Panc1 (cell line): ENCODE data around the gene TCF25. TPM values are rescaled to one million over a fixed set of nuclear protein-coding genes. Genes with fewer than 3 reads are reported as not detected.
"Not testable (repeated sequence)": the region's sequence is repeated elsewhere in the genome, so short reads cannot be mapped to it uniquely, and the experiment has no call there.

Experiments used
- ATAC-seq: fragments of 200-7000 bp; cut with Tn5 transposase; 2 replicates; pipeline ENCODE4 v1.9.1; 2020; ENCODE audit warnings: mild to moderate bottlenecking, moderate library complexity
- BruUV-seq: library from RNA; stranded (reverse); fragments of 400-500 nt; replicated peaks from 2 replicates; lab custom pipeline; 2021; lab: Mats Ljungman, UMichigan
- CTCF ChIA-PET: fragments of 300-600 bp; sonication (Branson Sonifier 250); formaldehyde crosslinking; loops from one replicate; lab custom pipeline; 2022; ENCODE audit warnings: antibody characterized with exemption; lab: Charles Lee
- POLR2A ChIA-PET: fragments of 300-600 bp; sonication (Branson Sonifier 250); formaldehyde crosslinking; loops from one replicate; lab custom pipeline; 2022; ENCODE audit warnings: antibody characterized with exemption; lab: Charles Lee
- DNase-seq: peaks from one replicate; pipeline ENCODE4 v3.0.0-alpha.2; 2010; ENCODE audit warnings: low read depth, low spot score
- H3K27ac ChIP-seq: 2 replicates; pipeline ENCODE4 v1.5.1; 2011; ENCODE audit warnings: mild to moderate bottlenecking, low read length, inconsistent platforms
- H3K27me3 ChIP-seq: fragments of 200-500 bp; sonication (Bioruptor generic); 2 replicates; pipeline ENCODE4 v1.6.0; 2014; ENCODE audit warnings: low read length, inconsistent platforms; ENCODE audit not compliant: control insufficient read depth, insufficient read depth
- H3K36me3 ChIP-seq: fragments of 200-500 bp; sonication (Bioruptor generic); 2 replicates; pipeline ENCODE4 v1.5.1; 2014; ENCODE audit warnings: inconsistent platforms, mild to moderate bottlenecking, low read length, moderate library complexity; ENCODE audit not compliant: control insufficient read depth, insufficient read depth
- H3K4me1 ChIP-seq: 2 replicates; pipeline ENCODE4 v1.5.1; 2011; ENCODE audit warnings: inconsistent platforms, mild to moderate bottlenecking, low read length, moderate library complexity; ENCODE audit not compliant: control insufficient read depth, insufficient read depth
- H3K4me3 ChIP-seq, 2 experiments: 2 replicates each; pipeline ENCODE4 v1.5.1; 2011 to 2012; ENCODE audit warnings: low read depth in 2 of 2, low read length in 2 of 2, mild to moderate bottlenecking in 2 of 2, inconsistent platforms in 1 of 2, moderate library complexity in 1 of 2
- H3K9me3 ChIP-seq: fragments of 200-500 bp; sonication (Bioruptor generic); 2 replicates; pipeline ENCODE4 v1.5.1; 2014; ENCODE audit warnings: low read depth, mild to moderate bottlenecking, inconsistent platforms, low read length, moderate library complexity; ENCODE audit not compliant: control insufficient read depth, insufficient read depth
- POLR2AphosphoS5 ChIP-seq: IDR thresholded peaks from 2 replicates; pipeline ENCODE4 v1.6.1; 2012; ENCODE audit warnings: mild to moderate bottlenecking, low read depth, low read length, moderate library complexity
- REST ChIP-seq, 2 experiments: IDR thresholded peaks; 2 replicates each; pipeline ENCODE4 v1.6.1; 2011 to 2012; ENCODE audit warnings: low read depth in 2 of 2, control low read depth in 1 of 2, low read length in 1 of 2, mild to moderate bottlenecking in 1 of 2, moderate library complexity in 1 of 2; ENCODE audit not compliant: insufficient read depth in 1 of 2
- SIN3A ChIP-seq: IDR thresholded peaks from 2 replicates; pipeline ENCODE4 v1.6.1; 2012; ENCODE audit warnings: low read depth, mild to moderate bottlenecking, low read length, moderate library complexity, borderline replicate concordance; ENCODE audit not compliant: insufficient read depth
- TCF7L2 ChIP-seq: IDR thresholded peaks from 2 replicates; pipeline ENCODE4 v1.6.1; 2011; ENCODE audit warnings: mild to moderate bottlenecking, low read depth, low read length, inconsistent platforms
- in situ Hi-C: cut with HindIII; loops from 2 replicates; pipeline ENCODE4 v1.10.0; 2016; ENCODE audit warnings: low sequenced_read_pairs, low pct_unique_long_range_greater_than_20kb
- intact Hi-C: fragments of 100-400 bp; cut with micrococcal nuclease; formaldehyde crosslinking; loops from one replicate; pipeline ENCODE4 v1.10.0; 2022; ENCODE audit not compliant: unreplicated experiment
- total RNA-seq: library from RNA; stranded (reverse); gene quantifications from one replicate; pipeline ENCODE4 v1.2.1, GENCODE V29; 2021; ENCODE audit not compliant: unreplicated experiment
- TF ChIP-seq, protein P1 (sequence below): fragments of 450-650 bp; IDR thresholded peaks from 2 replicates; pipeline ENCODE4 v1.5.1; 2017; ENCODE audit warnings: mild to moderate bottlenecking

TCF25 gene
- total RNA-seq, 1 experiment from 2014 or later = 144 TPM

DNA sequence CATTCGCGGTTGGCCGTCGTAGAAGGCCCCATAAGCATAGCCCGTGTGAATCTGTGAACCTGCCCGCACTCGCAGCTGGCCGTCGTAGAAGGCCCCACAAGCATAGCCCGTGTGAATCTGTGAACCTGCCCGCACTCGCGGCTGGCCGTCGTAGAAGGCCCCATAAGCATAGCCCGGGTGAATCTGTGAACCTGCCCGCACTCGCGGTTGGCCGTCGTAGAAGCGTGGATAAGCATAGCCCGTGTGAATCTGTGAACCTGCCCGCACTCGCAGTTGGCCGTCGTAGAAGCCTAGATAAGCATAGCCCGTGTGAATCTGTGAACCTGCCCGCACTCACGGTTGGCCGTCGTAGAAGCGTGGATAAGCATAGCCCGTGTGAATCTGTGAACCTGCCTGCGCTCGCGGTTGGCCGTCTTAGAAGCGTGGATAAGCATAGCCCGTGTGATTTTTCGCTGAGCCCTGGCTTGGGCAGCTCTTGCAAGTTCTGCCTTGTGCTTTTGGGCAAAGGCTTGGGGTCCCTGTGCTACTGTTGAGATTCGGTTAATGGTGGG, 38.5 kb upstream of the TCF25 start:
- intact Hi-C loops, ATAC-seq, H3K4me1 ChIP-seq, H3K9me3 ChIP-seq, POLR2A ChIA-PET, DNase-seq, CTCF ChIA-PET, H3K27ac ChIP-seq, H3K36me3 ChIP-seq, in situ Hi-C loops, H3K27me3 ChIP-seq, H3K4me3 ChIP-seq: not testable (repeated sequence)
- TSS peak; percentile 21 for BruUV-seq

GRCh38 chr16:89836484-89836883, 36.9 kb upstream of the TCF25 start:
- intact Hi-C loops, H3K9me3 ChIP-seq, H3K36me3 ChIP-seq, H3K4me3 ChIP-seq, DNase-seq, POLR2A ChIA-PET, H3K4me1 ChIP-seq, ATAC-seq, CTCF ChIA-PET, H3K27ac ChIP-seq, H3K27me3 ChIP-seq, BruUV-seq, in situ Hi-C loops: not testable (repeated sequence)

DNA sequence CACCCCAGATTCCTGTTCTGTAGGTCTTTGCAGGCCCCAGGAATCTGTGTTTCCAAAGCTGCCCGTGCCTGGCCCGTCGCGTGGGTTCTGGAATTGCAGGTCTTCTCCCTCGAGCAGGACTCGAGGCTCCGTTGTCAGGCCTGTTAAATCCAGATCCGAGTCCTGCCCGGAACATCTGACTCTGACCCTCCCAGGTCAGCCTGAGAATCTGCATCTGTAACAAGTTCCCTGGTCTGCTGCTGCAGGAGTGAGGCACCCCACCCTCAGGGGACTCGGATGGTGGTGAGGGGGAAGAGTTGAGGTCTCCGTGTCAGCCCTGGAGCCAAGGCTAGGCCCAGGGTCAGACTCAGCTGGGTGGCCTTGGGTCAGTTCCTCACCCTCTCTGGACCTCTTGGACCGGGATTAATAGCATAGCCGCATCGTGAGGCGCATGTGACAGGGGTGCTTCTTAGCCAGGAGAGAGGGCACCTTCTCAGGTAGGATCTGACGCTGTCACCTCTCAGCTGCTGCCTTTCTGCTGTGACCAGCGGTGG, 36.3 kb upstream of the TCF25 start:
- H3K27me3 ChIP-seq = no peaks in the 10 kb centered on the region
- H3K4me3 ChIP-seq = no peak overlapping the region
- no peaks in the 10 kb centered on the region; the same call in 1 of the 2 replicates for H3K4me1 ChIP-seq
- no peaks in the 10 kb centered on the region for H3K9me3 ChIP-seq
- intact Hi-C loops = no loop called here
- ChIA-PET POLR2A (no interaction called here), CTCF (no interaction called here)
- TF ChIP-seq, protein P1, sequence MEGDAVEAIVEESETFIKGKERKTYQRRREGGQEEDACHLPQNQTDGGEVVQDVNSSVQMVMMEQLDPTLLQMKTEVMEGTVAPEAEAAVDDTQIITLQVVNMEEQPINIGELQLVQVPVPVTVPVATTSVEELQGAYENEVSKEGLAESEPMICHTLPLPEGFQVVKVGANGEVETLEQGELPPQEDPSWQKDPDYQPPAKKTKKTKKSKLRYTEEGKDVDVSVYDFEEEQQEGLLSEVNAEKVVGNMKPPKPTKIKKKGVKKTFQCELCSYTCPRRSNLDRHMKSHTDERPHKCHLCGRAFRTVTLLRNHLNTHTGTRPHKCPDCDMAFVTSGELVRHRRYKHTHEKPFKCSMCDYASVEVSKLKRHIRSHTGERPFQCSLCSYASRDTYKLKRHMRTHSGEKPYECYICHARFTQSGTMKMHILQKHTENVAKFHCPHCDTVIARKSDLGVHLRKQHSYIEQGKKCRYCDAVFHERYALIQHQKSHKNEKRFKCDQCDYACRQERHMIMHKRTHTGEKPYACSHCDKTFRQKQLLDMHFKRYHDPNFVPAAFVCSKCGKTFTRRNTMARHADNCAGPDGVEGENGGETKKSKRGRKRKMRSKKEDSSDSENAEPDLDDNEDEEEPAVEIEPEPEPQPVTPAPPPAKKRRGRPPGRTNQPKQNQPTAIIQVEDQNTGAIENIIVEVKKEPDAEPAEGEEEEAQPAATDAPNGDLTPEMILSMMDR = no peak
- no peak for TF ChIP-seq SIN3A
- no peak for TF ChIP-seq TCF7L2
- in situ Hi-C loops = no loop called here
- H3K36me3 ChIP-seq = no peaks in the 10 kb centered on the region
- BruUV-seq = no TSS peak
- H3K27ac ChIP-seq = no peak overlapping the region
- DNase-seq (no peak), ATAC-seq (no peak; the same call in none of the 2 replicates)

DNA sequence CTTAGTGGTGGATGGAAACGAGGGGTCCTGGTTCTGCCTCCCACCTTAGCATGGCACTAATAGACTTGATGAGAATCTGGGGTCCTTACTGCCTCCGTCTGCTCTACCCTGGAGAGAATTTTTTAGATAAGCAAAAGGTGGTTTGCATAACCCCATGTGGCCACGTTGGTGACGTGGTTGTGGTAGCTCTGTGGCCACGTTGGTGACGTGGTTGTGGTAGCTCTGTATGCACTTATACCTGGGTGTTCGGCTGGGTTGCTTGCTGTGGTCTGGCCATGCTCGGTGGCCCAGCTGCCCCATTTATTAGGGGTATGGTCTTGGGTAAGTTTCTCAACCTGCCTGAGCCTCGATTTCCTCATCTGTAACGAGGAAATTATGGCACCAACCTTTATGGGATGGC, 32.1 kb upstream of the TCF25 start:
- intact Hi-C loops = no loop called here
- Histone ChIP-seq H3K4me3 (no peak overlapping the region), H3K4me1 (peaks cover 9% of the 10 kb centered on the region; the same call in 1 of the 2 replicates), H3K27ac (no peak overlapping the region), H3K36me3 (no peaks in the 10 kb centered on the region), H3K27me3 (no peaks in the 10 kb centered on the region), H3K9me3 (no peaks in the 10 kb centered on the region)
- no peak for TF ChIP-seq SIN3A
- no peak for TF ChIP-seq REST (IDR thresholded peaks at IDR 0.05; ENCODE audit: insufficient read depth in 1 of 2, low read depth in 2 of 2, low read length in 1 of 2)
- no peak for TF ChIP-seq TCF7L2
- TF ChIP-seq POLR2AphosphoS5 = no peak
- TF ChIP-seq, protein P1 = no peak
- POLR2A ChIA-PET = no interaction called here
- DNase-seq (no peak), ATAC-seq (no peak)
- CTCF ChIA-PET = no interaction called here
- BruUV-seq = no TSS peak
- in situ Hi-C loops = no loop called here
